ENCODE results near the gene MED31.
A peak's percentile ranks its signal among the peaks of the same experiment; 100 is the strongest.
"Not testable (repeated sequence)": the region's sequence is repeated elsewhere in the genome, so short reads cannot be mapped to it uniquely, and the experiment has no call there.

Gene MED31

GRCh38 chr17:6676802-6677157 lies 25.4 kb upstream of the MED31 start:
- DNase-seq, result no peak

- DNase-seq, result no peak
Measured at GRCh38 chr17:6675201-6675825, 23.9 kb upstream of the MED31 start.

DNA sequence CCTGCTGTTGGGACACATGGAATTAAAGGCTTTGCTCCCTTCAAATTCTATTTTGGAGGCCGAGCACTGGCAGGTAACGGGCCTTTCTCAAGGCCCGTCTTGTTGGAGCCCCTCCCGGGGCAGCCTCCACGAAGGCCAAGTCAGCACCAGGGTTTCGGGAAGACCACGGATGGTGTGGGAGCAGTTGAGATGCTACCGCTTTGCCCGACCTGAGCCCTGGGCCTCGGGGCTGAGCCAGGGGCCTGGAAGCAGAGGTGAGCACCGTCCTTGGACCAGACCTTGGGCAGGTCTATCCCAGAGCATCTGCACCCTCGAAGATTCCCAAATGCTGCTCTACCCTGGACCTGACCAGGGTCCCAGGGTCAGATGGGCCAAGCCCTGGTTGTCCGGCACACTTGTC lies 23.2 kb upstream of the MED31 start:
- no peak for DNase-seq

DNA sequence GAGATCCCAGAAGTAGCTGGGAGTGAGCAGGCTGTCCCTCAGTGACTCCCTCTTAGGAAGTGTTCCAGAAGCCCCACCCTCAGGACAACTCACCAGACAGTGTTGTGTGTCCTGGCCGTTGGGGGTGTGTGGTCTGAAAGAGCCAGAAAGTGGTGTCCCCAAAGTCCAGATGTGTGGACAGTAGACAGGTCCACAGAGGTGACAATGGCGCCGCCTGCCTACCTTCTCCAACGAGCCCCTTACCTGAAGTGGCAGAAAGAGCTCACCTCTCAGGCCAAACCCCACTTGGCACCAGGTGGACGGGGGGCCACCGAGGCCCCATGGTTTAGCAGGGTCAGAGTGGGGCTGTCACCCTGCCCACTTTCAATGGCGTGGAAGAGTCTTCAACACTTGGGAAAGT lies 20.0 kb upstream of the MED31 start:
- DNase-seq, result no peak

GRCh38 chr17:6670999-6671398 lies 19.6 kb upstream of the MED31 start:
- no peak for DNase-seq

- DNase-seq, result no peak
Measured at GRCh38 chr17:6670571-6670970, 19.2 kb upstream of the MED31 start.

- DNase-seq, result no peak
Measured at GRCh38 chr17:6669479-6670212, 18.2 kb upstream of the MED31 start.

DNA sequence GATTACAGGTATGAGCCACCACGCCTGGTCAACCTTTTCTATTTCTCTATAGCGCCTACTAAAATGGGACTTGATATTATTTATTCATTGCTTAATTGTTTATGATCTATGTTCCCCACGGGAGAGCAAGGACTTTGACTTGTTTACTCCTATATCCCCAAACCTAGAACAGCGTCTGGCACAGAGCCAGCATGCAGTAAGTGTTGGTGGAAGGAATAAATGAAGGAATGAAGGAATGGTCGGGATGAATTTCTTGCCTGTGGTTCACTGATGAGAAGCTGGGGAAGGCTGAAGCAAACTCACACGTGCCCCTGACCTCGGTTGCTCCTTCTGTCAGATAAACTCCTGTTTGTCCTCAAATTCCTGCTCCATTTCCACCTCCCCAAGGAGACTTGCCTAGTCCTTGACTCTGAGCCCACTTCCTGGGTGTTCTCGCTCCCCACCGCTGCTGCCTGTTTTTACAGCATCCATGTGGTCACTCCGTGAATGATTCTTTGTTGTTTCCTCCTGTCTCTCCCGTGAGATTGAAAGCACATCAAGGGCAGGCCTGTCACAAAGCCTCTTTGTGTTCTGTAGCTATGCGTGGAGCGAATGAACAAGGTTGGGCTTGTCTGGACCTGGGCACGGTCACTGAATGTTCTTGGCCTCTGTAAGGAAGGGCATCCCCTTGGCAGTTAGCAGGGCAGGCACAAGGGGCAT lies 17.5 kb upstream of the MED31 start:
- no peak for DNase-seq

- no peak for DNase-seq
Measured at GRCh38 chr17:6668219-6668618, 16.8 kb upstream of the MED31 start.

DNA sequence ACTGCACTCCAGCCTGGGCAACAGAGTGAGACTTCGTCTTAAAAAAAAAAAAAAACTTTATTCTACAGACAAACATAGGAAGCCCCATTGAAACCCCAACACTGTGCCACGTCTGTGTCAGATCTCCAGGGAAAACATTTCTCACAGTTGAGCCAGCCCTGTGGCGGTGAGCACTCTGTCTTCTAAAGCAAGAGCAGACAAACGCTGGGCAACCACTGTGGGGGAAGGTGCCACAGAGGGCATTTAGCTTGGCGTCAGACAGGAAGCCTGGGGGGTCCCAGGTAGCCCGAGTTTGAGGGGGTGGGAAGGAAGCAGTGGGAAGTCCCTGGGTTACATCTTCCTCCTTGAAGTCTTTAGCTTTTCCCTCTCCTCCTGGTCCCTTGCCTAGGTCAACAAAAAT lies 16.1 kb upstream of the MED31 start:
- DNase-seq, result no peak

DNA sequence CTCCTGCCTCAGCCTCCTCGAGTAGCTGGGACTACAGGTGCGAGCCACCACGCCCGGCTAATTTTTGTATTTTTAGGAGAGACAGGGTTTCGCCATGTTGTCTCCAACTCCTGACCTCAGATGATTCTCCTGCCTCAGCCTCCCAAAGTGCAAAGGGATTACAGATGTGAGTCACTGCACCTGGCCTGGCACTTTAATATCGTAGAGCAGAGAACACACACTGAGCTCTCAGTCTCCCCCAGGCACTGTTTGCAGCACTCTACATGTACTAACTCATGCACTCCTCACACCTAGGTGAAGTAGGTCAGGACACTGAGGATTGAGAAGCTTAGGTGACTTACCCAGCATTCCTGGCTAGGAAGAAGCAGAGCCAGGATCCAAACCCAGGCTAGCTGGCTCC lies 15.2 kb upstream of the MED31 start:
- DNase-seq, result no peak

DNA sequence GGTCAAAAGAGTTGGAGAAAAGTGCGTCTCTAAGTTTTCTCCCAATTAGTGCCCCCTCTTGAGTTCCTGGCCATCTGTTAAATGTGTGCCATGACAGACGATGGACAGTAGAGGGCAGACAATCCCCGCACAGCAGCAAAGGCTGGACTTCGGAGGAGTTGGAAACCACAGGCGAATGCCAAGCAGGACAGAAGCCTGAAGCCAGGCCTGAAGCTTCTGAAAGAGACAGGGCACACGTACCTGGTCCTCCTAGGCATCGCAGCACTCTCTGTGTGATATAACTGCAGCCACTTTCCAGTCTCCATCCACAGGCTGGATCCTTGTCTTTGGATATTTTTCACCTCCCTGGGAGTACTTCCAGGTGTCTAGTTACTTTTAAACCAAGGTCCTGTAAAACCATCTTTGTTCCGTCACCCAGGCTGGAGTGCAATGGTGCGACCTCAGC lies 14.7 kb upstream of the MED31 start:
- peak; percentile 53 to 59 for DNase-seq

DNA sequence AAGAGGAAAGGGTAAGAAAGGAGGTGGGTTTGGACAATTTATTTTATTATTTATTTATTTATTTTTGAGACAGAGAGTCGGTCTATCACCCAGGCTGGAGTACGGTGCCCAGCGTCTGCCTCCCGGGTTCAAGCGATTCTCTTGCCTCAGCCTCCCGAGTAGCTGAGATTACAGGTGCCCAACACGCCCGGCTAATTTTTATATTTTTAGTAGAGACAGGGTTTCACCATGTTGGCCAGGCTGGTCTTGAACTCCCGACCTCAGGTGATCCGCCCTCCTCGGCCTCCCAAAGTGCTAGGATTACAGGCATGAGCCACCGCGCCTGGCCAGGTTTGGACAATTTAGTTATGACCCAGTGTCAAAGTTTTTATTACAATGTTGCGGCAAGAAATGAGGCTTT lies 11.8 kb upstream of the MED31 start:
- DNase-seq, result not testable (repeated sequence)

GRCh38 chr17:6661464-6661848 lies 10.1 kb upstream of the MED31 start:
- DNase-seq, result no peak

DNA sequence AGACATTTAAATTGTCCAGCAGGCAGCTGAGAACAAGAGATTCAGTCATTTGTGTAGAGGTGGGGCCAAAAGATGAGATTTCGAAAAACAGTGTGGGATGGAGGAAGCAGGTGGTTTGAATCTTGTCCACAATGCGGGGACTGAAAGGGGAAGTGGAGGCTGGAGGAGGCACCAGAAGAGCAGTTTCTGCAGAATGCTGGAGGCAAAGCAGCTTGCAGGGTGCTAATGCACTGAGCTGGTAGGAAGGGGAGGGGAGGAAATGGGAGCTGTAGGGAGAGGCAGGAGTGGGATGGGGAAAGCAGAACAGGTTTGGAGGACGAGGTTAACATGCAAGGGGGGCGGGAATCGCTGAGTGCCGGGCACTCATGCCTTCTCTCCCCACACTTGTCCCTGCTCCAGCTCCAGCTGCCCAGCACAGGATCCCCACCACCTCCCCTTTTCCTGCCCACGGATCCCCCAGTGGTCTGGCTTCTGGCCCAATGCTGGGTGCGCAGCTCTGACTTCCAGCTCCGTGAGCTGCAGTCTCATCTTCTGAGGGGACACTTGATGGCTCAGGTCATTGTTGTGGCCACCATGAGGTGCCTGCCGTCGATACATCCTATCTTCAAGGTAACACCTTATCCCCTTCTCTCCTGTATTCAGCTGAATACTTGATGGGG lies 9.5 kb upstream of the MED31 start:
- DNase-seq, result peak in 1 of 2 donors; percentile 44

- DNase-seq, result no peak
Measured at GRCh38 chr17:6660101-6660500, 8.7 kb upstream of the MED31 start.

- DNase-seq, result not testable (repeated sequence)
Measured at GRCh38 chr17:6658411-6658810, 7.0 kb upstream of the MED31 start.

DNA sequence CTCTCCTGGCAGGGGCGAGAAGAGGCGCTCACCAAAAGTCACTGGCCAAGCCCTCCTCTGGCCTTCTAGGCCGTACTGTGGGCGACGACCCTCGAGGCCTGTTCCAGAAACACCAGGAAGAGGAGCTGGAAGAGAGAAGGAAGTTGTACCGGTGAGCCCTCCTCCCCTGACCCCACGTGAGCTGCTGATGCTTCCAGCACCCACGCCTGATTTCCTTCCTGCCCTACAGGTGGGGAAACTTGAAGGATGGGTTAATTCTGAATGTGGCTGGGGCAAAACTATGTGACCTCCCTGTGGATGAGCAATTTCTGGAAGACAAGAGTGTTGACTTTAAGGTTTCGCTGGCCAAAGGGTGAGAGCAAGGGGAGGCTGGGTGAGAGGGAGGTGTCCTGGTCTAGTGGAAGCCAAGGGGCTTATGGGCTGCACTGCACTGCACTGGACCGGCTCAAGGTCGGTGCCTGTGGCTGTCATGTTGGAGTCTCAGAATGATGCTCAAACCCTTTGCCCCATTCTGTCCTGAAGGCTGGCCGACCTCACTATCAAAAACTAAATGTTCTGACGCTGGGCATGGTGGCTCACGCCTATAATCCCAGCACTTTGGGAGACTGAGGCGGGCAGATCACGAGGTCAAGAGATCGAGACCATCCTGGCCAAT lies 6.4 kb upstream of the MED31 start:
- no peak for DNase-seq

DNA sequence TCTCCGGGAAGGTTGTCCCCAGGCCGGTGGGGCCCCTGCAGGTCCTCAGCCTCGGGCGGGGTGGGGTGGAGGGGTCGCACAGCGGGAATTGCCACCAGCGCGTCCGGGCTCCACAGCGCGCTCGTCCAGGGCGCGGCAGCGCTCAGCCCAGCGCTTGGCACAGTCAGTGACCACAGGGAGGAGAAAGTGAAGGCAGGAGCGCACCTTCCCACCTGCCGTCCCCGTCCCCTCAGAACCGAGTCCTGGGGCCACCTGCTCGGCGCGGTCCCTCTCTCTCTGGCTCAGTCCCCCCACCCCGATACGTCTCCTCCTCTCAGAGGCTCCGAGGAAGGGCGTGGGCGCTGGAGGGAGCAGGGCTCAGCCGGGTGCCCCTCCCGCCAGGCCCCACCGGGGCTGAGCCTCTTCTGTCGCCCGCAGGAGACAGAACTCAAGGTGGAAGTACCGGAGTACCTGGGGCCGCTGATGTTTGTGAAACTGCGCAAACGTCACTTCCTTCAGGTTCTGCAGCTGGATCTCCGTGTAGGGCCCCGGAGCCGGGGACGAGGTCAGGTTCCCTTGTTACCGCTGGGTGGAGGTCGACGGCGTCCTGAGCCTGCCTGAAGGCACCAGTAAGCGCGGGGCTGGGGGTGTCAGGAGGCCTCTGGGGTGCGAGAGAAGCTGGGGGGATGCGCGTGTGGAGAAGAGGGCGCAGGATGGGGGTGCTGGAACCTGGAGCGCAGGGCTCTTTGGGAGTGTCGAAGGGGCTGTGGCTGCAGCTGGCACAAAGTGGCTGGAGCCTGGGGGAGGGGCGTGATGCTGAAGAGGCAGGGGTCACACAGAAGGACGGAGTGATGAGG lies 5.6 kb upstream of the MED31 start:
- DNase-seq, result peak; percentile 67 to 75

- not testable (repeated sequence) for DNase-seq
Measured at GRCh38 chr17:6655732-6656361, 4.4 kb upstream of the MED31 start.

- DNase-seq, result no peak
Measured at GRCh38 chr17:6654841-6655731, 3.7 kb upstream of the MED31 start.

All from CD4-positive, alpha-beta T cell treated with Interferon alpha-2 for 1 hour (primary cell).